ENCODE results near the gene THEM5.
A peak's percentile ranks its signal among the peaks of the same experiment; 100 is the strongest.

THEM5 gene

DNA sequence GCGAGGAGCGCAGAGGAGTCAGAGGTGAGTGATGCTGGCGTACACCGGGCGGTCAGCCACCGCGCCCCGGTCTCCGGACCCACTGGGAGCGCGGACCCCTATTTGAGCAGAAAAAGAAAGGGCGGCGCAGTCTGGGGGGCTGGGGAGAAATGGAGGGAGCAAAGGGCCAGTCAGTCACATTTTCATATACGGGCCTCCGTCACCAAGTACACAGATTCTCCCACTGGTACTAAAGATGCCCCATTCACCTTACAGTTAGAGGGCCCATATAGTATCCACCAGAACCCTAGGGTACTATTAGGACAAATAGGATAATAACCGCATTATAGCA is 14.5 kb downstream of the THEM5 start:
- DNase-seq: no peak

DNA sequence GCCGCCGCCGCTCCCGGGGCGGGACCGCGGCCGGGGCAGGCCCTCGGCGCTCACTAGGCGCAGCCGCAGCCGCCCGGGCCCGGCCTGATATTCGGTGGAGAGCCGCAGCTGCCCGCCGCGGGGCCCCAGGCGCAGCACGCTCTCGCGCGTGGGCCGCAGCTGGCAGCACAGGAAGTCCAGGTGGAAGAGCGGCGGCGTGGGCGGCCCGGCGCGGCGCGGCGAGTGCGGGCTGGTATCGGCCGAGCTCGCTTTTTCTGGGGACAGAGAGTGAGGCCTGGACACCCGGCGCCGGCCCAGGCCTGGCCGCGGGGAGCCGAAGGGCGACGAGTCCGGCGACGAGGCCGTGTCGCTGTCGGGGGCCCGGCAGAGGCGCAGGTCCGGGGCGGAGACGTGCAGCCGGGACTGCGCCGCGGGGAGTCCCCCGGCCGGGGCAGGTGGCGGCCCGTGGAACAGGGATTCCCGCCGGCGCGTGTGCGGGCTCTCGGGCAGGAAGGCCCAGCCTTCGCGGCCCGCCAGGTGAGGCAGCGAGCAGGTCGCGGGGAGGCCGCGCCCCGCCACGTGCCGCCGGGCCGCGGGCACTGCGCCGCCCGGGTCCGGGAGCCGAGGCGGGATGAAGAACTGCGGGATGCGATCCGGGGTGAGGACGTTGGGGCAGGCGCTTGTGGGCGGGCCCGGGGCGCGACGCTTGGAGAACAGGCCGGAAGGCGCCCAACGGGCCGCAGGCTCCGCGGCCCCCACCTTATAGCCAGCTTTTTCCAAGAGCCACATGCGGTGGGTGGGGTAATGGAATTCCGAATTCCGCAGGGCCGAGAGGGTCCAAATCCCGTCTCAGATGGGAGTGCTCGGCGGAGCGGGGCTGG is 15.1 kb downstream of the THEM5 start:
- no peak for DNase-seq

DNA sequence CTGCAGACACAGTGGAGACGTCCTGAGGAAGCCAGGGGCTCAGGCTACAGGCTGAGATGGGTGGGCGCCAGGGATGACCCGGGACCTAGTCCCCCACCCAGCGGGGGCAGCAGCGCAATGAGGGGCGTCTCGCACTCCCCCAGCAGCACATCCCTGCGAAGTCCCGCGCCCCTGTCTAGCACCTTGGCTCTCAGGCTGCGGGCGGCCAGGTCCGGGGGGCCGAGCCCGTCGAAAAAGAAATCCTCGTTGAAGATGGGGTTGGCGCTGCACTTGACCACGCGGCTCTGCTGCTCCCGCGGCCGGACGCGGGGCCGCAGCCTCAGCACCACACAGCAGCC is 15.7 kb downstream of the THEM5 start:
- no peak for DNase-seq

GRCh38 chr1:151837197-151837596 is 16.3 kb downstream of the THEM5 start:
- DNase-seq: no peak

GRCh38 chr1:151835596-151835995 is 17.9 kb downstream of the THEM5 start:
- no peak for DNase-seq

GRCh38 chr1:151834239-151834638 is 19.3 kb downstream of the THEM5 start:
- DNase-seq: no peak

DNA sequence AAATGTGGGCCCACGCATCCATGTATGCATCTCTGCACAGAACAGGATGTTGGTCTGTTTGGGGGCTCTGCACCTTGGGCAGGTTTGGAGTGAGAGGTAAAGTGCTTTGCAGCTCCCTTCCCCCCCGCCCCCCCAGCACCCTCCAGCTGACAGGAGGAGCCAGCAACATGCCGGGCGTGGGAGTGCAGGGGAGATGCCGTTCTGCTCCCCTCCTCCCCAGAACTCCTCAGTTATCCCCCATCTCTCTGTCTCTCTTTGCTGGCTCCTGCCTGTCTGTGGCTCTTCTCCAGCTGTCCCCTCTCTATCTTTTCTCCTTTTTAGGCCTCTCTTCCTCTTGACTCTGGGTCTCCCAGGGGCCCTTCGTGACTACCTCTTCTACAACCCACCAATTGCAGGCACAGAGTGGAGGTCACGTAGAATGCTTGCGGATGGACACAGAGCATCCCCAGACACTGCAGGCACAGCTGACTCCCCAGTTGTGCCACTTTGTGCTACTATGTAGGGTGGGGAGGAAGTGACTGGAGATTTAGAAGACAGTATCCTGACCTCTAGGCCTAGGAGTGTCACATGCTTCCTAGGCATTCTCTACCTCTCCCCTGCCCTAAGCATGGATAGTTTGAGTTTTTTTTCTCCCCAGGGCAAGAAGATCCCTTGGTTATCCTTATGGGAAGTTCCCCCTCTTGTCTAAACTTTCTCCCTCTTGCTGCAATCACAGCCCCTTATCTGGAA is 20.2 kb downstream of the THEM5 start:
- no peak for DNase-seq

- DNase-seq: peak; percentile 96
Observed at GRCh38 chr1:151832318-151832980, 21.1 kb downstream of the THEM5 start.

DNA sequence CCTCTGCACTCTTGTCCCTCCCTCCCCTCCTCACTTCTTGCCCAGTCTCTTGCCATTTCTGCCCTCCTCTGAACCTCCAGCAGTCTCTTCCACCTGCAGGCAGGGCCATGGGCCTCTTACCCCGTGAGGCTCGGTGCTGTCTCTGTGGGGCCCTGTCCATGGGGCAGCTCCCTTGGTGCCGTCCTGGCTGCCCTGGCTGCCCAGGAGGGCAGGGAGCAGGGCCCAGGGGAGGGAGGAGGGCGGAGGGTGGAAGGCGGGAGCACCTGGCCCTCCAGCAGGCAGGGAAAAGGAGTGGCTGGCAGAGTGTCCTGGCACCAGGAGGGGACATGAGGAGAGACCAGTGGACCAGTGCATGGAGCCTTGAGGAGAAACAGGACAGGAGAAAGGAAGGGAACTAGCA is 21.9 kb downstream of the THEM5 start, which contains the start of gene RORC:
TSS of gene RORC (minus strand) at position 198 of the 400 bp plus-strand sequence. CDS start at position 160, 38 bp downstream.
- DNase-seq: peak; percentile 54

DNA sequence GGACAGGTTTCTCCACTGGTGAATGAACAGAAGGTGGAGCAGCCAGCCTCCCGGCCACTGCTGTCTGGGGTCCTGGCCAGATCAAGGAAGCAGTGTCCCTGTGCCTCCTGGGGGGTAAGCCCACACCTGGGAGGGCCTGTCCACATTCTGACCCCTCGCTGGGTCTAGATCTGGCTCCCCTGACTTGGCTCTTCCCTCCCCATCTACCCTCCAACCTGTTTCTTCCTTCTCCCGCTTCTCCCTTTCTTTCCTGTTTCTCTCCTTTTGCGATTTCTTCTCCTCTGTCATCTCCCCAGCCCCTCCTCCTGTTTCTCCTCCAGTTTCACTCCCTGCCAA is 22.3 kb downstream of the THEM5 start:
- no peak for DNase-seq

- DNase-seq: no peak
Observed at GRCh38 chr1:151830055-151830454, 23.5 kb downstream of the THEM5 start.

- DNase-seq: no peak
Observed at GRCh38 chr1:151829352-151830046, 24.0 kb downstream of the THEM5 start.

GRCh38 chr1:151828921-151829320 is 24.6 kb downstream of the THEM5 start:
- no peak for DNase-seq

DNA sequence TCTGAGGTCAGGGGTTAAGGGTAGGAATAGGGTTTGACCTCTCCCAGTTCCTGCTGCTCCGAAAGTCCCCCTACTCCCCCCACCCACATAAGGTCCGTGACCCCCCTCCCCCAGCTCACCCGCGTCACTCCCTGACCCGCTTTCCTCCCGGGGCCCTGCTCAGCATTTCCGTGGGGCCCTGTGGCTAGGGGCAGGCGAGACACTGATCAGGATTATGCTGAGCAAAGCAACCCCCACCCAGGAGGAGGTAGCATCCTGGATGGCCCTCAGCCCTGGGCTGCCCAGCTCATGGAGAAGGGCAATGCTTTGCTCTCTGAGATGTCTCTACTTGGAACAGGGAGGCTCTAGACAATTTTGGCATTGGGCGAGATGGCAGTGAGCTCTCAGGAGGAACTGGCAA is 25.7 kb downstream of the THEM5 start:
- DNase-seq: no peak

DNA sequence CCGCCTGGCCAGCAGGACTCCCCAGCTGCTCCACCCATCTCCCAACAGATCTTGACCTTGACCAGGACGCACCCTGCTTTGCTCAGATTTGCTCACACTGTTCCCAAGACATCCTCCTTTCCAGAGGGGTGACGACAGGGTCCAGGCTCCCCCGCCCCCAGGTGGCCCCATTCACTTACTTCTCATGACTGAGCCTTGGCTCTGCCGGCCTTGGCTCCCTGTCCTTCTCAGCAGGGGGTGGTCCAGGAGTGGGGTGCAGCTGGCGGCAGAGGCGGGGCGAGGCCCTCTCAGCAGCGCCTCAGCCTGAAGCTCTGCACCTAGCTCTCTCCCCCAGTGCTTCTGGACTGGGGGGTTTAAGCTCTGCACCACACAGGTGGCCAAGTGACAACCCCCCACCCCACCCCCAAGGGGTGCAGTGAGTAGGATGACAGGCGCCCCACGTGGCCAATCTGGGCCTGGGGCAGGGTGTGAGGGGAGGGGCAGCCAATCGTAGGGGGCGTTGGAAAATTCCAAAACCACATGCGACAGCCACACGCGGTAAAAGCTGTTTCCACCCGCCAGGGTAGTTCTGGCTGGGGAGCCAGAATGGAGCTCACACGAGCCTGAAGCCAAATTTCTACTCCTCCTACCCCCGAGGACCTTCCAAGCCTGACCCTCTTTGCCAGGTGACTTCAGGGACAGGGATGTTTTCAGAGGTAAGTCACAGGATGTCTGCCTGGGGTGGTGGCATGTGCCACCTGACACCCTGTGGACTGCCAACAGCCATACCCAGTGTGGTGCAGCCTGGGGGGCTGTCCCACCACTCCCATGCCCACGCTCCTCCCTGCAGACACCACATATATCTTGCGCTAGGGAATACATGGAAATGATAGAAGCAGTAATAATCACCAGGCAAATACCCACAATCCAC is 27.5 kb downstream of the THEM5 start:
- DNase-seq: no peak

- DNase-seq: no peak
Observed at GRCh38 chr1:151825204-151825603, 28.3 kb downstream of the THEM5 start.

DNA sequence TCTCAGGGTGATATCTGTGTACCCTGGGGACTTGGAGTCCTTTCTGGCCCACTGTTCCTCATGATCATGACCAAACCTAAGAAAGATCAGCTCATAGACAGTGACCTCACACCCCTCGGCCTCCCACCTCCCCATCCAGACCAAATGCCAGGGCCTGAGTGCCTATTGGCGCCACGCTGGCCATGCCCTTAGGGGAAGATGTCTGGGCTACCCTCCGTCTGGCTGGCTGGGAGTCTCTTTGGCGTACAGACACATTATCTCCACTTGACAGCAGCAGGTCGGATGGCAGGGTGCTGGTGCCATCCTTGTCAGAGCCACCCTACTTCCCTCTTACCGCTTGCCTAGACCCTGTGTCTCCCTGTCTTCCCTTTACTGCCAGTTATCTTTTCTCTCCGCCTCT is 30.3 kb downstream of the THEM5 start:
- no peak for DNase-seq

GRCh38 chr1:151822404-151822803 is 31.1 kb downstream of the THEM5 start:
- DNase-seq: no peak

DNA sequence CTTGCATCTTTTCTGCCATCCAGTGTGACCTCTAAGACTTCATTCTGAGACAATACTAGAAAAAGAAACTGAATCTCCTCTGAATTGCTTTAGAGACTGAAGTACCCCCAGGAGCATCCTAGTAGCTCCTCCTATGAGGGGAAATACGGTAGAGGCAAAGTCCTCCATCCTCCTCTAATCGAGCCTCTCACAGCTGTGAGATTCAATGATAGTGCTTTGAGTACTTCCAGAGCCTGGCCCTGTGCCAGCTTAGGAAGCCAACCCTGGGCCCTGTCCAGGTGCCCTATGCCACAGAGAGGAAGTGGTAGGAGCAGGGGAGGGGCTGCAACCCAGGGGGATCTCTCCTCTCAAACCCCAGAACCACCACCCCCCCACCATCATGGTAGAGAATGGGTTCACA is 32.6 kb downstream of the THEM5 start:
- peak; percentile 79 for DNase-seq

- no peak for DNase-seq
Observed at GRCh38 chr1:151819976-151820623, 33.4 kb downstream of the THEM5 start.

DNA sequence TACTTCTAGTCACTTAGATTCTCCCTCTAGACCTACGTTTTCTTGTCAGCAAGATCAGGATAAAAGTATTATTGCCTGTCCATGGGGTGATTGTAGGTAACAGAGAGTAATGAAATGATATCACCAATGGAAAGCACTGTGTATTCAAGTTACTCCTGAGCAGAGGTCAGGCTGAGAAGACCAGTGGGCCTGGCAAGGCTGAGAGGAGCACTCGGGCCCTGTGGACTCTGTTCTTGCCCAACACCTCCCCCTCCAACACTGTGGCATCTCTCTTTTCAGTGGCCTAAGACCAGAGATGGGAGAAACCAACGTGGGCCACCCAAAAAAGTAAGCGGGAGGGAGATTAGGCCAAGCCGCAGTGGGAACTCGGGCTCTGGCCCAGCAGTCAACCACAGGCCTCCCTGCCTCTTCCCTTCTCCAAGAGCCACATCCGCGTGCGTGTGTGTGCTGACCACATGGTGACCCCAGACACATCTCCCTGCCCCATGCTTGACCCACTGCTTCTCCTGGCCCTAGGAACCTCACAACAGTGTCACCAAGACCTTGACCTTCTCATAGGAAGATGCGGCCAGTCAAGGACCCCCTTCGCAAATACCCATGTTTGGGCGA is 34.2 kb downstream of the THEM5 start:
- no peak for DNase-seq
